CD4-positive, alpha-beta T cell (primary cell): ENCODE results near the gene FXYD6. TPM values are rescaled to one million over a fixed set of nuclear protein-coding genes. Genes with fewer than 3 reads are reported as not detected.
A peak's percentile ranks its signal among the peaks of the same experiment; 100 is the strongest.

ENCODE experiments used
- ATAC-seq: fragments of 200-7000 bp; cut with Tn5 transposase; one replicate; pipeline ENCODE4 v1.10.0; 2022; ENCODE audit warnings: mild to moderate bottlenecking; ENCODE audit not compliant: poor library complexity
- CTCF ChIA-PET: fragments of 350-600 bp; sonication (Branson Sonifier 250); formaldehyde crosslinking; loops from one replicate; lab custom pipeline; 2021; ENCODE audit warnings: antibody characterized with exemption, inconsistent platforms; lab: Charles Lee
- POLR2A ChIA-PET: fragments of 350-600 bp; sonication (Branson Sonifier 250); formaldehyde crosslinking; loops from one replicate; lab custom pipeline; 2021; ENCODE audit warnings: antibody characterized with exemption, inconsistent platforms; lab: Charles Lee
- DNase-seq, 14 experiments: peaks; one replicate each; pipeline ENCODE4 v3.0.0-alpha.2; 2013 to 2020; ENCODE audit warnings: mixed read lengths in 2 of 14
- H3K27ac ChIP-seq, 2 donors: one replicate each; pipeline versions ENCODE4 v1.5.1 to v1.7.0; 2013; ENCODE audit warnings: low read length in 2 of 2, low read depth in 1 of 2, mild to moderate bottlenecking in 1 of 2
- H3K27me3 ChIP-seq, 2 experiments: 1 replicate in 1 of 2; 2 replicates in 1 of 2; pipeline versions ENCODE4 v1.6.1 to v1.7.0; 2013; ENCODE audit warnings: low read length in 2 of 2, control low read depth in 1 of 2, mild to moderate bottlenecking in 1 of 2, moderate library complexity in 1 of 2; ENCODE audit not compliant: insufficient read depth in 2 of 2, control insufficient read depth in 1 of 2
- H3K36me3 ChIP-seq: one replicate; pipeline ENCODE4 v1.6.1; 2013; ENCODE audit warnings: low read length, control low read depth; ENCODE audit not compliant: insufficient read depth
- H3K4me1 ChIP-seq: one replicate; pipeline ENCODE4 v1.6.1; 2013; ENCODE audit warnings: low read length, control low read depth; ENCODE audit not compliant: insufficient read depth
- H3K4me3 ChIP-seq: one replicate; pipeline ENCODE4 v1.5.1; 2013; ENCODE audit warnings: mild to moderate bottlenecking, low read length, moderate library complexity
- H3K9me3 ChIP-seq, 2 experiments: 1 replicate in 1 of 2; 2 replicates in 1 of 2; pipeline versions ENCODE4 v1.6.1 to v1.7.0; 2013; ENCODE audit warnings: low read length in 2 of 2, mild to moderate bottlenecking in 2 of 2, control low read depth in 1 of 2, moderate library complexity in 1 of 2; ENCODE audit not compliant: control insufficient read depth in 1 of 2, insufficient read depth in 1 of 2
- H3K27ac Mint-ChIP-seq: one replicate; pipeline ENCODE4 v1.8.0; 2020; ENCODE audit warnings: mixed read lengths
- H3K27me3 Mint-ChIP-seq: one replicate; pipeline ENCODE4 v1.8.0; 2021; ENCODE audit warnings: mixed read lengths
- H3K36me3 Mint-ChIP-seq: one replicate; pipeline ENCODE4 v1.8.0; 2021; ENCODE audit warnings: low read depth, mixed read lengths
- H3K4me1 Mint-ChIP-seq: one replicate; pipeline ENCODE4 v1.8.0; 2021; ENCODE audit warnings: low read depth, mixed read lengths
- H3K4me3 Mint-ChIP-seq: one replicate; pipeline ENCODE4 v1.8.0; 2020; ENCODE audit warnings: mild to moderate bottlenecking, mixed read lengths
- H3K9me3 Mint-ChIP-seq: one replicate; pipeline ENCODE4 v1.8.0; 2020; ENCODE audit warnings: mixed read lengths
- CTCF ChIP-seq: fragments of 200-600 bp; IDR thresholded peaks from one replicate; pipeline ENCODE4 v1.8.0; 2022; ENCODE audit warnings: antibody characterized with exemption, mild to moderate bottlenecking
- intact Hi-C, 2 experiments: fragments of 100-400 bp; cut with DNase I in 1 of 2; cut with micrococcal nuclease in 1 of 2; formaldehyde crosslinking; loops; one replicate each; pipeline versions ENCODE4 v1.15.1 to v1.9.0; 2023 to 2025; cut with DNase I, micrococcal nuclease
- total RNA-seq, 174 experiments: library from RNA in 2 of 174; stranded (reverse) in 2 of 174; gene quantifications; one replicate each; pipeline ENCODE4 v1.2.3 and lab custom pipeline; 2021 to 2026

The FXYD6 gene
- total RNA-seq, 2 experiments from 2014 or later, result not detected

DNA sequence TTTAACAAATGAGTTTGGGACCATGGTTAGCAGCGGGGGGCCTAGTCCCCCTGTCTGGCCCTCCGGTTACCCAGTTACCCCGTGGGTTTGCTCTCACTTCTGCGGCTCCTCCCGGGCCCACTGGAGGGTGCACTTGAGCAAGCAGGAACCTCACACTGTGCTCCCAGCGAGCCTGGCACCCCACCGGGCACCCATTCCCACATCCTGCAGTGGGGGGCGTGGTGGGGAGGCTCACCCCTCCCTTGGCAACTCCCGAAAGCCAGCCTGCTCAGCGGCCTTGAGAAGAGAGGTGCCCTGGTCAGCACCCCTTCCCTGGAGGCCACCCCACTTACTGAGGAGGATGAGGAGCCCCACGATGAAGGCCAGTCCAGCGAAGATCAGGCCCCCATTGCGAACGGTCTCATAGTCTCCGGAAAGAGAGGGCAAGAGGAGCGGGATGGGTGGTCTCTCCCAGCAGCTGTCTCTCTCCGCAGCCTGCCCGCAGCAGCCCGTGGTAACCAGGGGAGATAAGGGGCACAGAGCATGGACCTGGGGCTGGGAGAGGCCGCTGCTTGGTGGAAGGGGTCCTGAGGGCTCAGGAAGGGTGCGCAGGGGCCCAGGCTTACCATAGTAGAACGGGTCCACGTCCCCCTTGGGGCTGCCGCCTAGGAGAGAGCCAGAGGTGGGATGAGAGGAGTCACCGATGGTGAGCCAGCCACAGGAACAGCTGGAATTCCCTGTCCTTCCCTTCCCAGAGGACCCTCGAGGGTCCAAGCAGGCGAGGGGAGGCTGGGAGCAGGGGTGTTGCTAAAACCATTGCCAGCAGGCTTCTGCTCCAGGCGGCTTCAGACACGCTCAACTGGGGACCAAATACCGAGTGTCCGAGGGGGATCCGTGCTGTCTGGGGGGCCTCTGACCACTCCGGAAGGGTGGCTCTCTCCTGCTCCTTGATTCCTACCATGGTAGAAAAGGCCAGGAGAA is 54.1 kb downstream of the FXYD6 start:
- H3K9me3 Mint-ChIP-seq, result no peaks in the 10 kb centered on the region
- no peak overlapping the region for H3K4me3 ChIP-seq
- H3K4me3 Mint-ChIP-seq, result no peak overlapping the region
- no peaks in the 10 kb centered on the region for H3K9me3 ChIP-seq
- CTCF ChIA-PET, result interaction anchor here (1.1 to 3.5 kb wide), 7 partner anchors 14 to 231 kb away, joined by 3 to 21 read pairs (median 7); no protein-coding TSS in a partner anchor
- DNase-seq, result peak in 12 of 14 experiments; percentile 37 to 73 (median 51)
- peaks cover 50% of the 10 kb centered on the region for H3K4me1 Mint-ChIP-seq
- no peaks in the 10 kb centered on the region for H3K27me3 ChIP-seq
- peak; percentile 73 for TF ChIP-seq CTCF
- no peaks in the 10 kb centered on the region for H3K36me3 ChIP-seq
- ATAC-seq, result peak; percentile 57
- H3K27ac Mint-ChIP-seq, result peak overlapping the region; percentile 50
- H3K36me3 Mint-ChIP-seq, result no peaks in the 10 kb centered on the region
- no peak overlapping the region for H3K27ac ChIP-seq
- no peaks in the 10 kb centered on the region for H3K27me3 Mint-ChIP-seq
- H3K4me1 ChIP-seq, result peaks cover 57% of the 10 kb centered on the region
- intact Hi-C loops, result loop anchor here (1.0 to 5.0 kb wide), 3 partner anchors 125 to 231 kb away; no protein-coding TSS in a partner anchor
- POLR2A ChIA-PET, result interaction anchor here (1.0 to 1.9 kb wide), 6 partner anchors 7 to 229 kb away, joined by 4 to 6 read pairs (median 5); partner anchors contain the start of gene IL10RA

DNA sequence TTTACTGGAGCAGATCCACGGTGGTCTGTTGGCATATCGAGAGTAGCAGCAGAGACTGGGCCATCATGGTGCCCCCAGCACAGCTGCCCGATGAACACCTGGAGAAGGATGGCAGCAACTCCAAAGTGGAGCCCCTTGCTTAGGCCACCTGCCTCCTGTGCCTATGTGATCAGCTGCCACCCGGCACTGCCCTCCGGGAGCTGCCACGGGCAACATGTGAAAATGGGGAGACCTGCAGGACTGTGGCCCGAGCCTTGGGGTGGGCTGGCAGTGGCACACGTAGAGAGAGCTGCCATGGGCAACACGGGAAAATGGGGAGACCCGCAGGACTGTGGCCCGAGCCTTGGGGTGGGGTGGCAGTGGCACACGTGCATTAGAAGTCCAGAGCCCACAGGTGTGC is 55.0 kb downstream of the FXYD6 start:
- ATAC-seq, result no peak
- Mint-ChIP-seq H3K9me3 (no peaks in the 10 kb centered on the region), H3K36me3 (no peaks in the 10 kb centered on the region), H3K4me1 (peaks cover 46% of the 10 kb centered on the region), H3K4me3 (no peak overlapping the region), H3K27ac (no peak overlapping the region), H3K27me3 (no peaks in the 10 kb centered on the region)
- CTCF ChIA-PET, result interaction anchor here (1.0 to 3.5 kb wide), 2 partner anchors 13 to 232 kb away, joined by 3 to 21 read pairs; no protein-coding TSS in a partner anchor
- TF ChIP-seq CTCF, result no peak
- Histone ChIP-seq H3K4me1 (peaks cover 65% of the 10 kb centered on the region), H3K27me3 (no peaks in the 10 kb centered on the region), H3K27ac (no peak overlapping the region), H3K36me3 (no peaks in the 10 kb centered on the region), H3K9me3 (no peaks in the 10 kb centered on the region), H3K4me3 (no peak overlapping the region)
- no peak for DNase-seq
- POLR2A ChIA-PET, result no interaction called here
- intact Hi-C loops, result loop anchor here in 1 of 2 experiments (5.0 kb wide), 1 partner anchor 131 kb away; no protein-coding TSS in a partner anchor

DNA sequence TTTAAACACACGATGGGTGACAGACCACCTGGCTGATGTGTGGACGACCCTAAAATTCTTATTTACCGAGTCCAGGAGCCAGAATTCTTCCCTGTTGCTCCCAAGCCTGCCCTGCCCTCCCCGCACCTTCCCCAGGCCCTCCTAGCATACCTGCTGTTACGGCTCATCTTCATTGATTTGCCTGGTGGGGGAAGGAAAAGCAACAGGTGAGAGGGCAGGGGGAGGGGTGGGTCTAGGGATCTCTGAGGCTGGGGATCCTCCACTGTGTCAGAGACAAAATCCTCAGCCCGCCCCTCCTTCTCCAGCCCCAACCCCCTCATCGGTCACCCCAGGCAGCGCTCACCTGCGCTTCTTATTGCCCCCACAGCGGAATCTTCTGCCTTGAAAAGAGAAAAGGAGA is 55.9 kb downstream of the FXYD6 start:
- H3K4me1 ChIP-seq, result peaks cover 74% of the 10 kb centered on the region
- intact Hi-C loops, result loop anchor here in 1 of 2 experiments (5.0 kb wide), 1 partner anchor 132 kb away; no protein-coding TSS in a partner anchor
- H3K36me3 ChIP-seq, result no peaks in the 10 kb centered on the region
- no peak for ATAC-seq
- no peak overlapping the region for H3K27ac ChIP-seq
- no peak for DNase-seq
- ChIA-PET CTCF (no interaction called here), POLR2A (no interaction called here)
- no peak overlapping the region for H3K27ac Mint-ChIP-seq
- H3K9me3 Mint-ChIP-seq, result no peaks in the 10 kb centered on the region
- TF ChIP-seq CTCF, result no peak
- peaks cover 46% of the 10 kb centered on the region for H3K4me1 Mint-ChIP-seq
- H3K4me3 Mint-ChIP-seq, result no peak overlapping the region
- no peak overlapping the region for H3K4me3 ChIP-seq
- no peaks in the 10 kb centered on the region for H3K9me3 ChIP-seq
- no peaks in the 10 kb centered on the region for H3K27me3 ChIP-seq
- no peaks in the 10 kb centered on the region for H3K36me3 Mint-ChIP-seq
- H3K27me3 Mint-ChIP-seq, result no peaks in the 10 kb centered on the region
